Measurements from ENCODE around the gene MINK1.

The MINK1 gene

DNA sequence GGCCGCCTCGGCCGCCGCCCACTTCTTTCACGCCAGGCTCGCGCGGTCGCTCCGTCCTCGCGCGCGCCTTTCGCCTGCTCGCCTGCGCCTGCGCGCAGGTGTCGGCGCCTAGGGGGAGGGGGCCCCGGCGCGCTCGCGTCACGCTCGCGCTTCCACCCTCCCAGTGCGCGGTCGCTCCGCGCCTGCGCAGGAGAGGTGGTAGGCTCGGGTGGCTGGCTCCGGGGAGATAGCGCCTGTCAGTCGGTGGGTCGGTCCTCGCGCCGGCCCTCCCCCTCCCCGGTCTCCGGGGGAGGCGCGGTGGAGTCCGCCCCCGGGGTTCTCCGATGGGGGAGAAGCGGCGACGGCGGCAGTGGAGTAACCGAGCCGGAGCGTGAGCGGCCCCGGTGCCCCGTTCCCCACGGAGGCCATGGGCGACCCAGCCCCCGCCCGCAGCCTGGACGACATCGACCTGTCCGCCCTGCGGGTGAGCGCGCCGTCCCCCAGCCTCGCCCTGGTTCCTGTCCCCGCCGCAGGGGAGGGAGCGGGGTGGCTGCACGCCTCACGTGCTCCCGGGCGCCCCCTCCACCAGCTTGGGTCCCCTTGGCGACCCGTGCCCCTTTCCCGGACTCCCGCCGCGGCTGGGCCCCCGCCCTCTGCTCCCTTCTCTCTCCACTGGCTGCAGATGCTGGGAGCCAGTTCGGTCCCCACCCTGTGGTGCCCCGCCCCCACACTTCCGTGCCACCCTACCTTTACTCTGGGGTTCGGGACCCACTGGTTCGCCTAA is at the start of gene MINK1:
Gene MINK1, plus strand, starts transcription at position 163 of the 763 bp plus-strand sequence. Its CDS starts 244 bp downstream, at position 407.
- peak; percentile 92 for DNase-seq

DNA sequence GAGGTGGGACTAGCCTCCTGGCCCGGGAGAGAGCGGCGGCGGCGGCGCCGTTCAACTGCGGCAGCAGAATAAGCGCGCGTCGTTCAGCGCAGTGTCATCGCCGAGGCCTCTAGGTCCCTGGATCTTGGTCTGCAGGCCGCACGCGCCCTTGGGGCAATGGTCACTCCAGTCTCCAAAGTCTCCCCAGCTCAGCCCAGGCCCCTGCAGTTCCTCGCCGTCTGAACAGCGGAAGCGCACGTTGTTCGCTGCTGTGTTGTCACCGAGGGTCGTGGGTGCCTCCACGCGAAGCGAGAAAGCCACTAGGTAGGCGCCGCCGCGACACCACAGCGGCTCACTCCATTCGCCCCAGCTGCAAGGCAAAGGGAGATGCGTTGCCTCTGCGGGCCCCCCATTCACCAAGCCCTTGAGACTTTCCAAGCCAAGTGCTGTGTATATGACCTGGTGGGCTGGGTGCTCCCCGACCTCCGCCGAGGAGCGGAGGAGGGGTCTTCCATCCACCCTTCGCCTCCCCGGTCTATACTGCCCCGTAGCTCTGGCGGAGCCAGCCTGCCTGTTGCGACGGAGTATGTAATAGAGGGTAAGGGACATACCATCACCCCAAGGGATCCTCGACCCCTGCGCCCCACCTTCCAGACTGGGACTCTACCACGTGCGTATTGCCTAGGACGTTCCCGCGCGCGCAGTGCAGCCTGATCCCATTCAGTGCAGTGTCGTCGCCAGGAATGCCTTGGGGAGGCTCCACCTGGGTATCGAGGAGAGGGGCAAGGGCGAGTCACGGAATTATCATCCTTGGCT is 47.6 kb upstream of the MINK1 start:
- no peak for DNase-seq

DNA sequence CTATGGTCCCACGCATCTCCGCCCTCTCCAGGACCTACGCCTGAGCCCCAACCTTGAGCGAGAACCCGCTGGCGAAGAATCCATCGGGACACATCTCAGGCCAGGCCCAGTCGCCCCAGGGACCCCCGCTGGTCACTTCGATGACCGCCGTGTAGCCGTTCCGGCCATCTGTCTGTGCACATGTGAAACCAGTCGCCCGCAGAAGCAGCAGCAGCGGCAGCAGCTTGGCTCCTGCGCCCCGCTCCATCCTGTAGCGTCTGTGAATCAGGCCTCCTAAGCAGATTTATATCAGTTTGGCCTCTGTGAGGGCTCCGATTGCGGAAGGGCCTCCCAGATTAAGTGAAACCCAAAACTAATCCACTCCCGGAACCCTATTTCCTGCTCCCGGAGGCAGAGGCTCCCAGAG is 47.0 kb upstream of the MINK1 start, which contains the start of gene VMO1:
Gene VMO1, minus strand, starts transcription at position 259 of the 406 bp plus-strand sequence. Its CDS starts 12 bp downstream, at position 247.
- DNase-seq: no peak

DNA sequence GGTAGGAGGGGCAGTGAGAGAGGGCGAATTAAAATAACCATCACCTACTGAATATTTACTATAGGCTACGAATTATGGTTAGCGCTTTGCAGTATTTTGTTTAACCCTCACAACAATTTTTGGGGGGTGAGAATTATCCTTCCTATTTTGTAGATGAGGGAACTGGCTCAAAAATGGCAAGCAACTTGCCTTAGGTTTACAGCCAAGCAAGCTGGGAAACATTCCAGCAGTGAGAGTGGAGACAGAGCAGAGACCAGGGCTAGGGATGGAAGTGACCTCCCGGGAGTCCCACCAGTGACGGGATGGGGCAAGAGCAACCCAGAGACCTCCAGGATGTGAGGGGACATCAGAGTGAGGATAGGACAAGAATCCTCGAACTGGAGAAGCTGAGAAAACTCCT is 46.6 kb upstream of the MINK1 start:
- DNase-seq: no peak

DNA sequence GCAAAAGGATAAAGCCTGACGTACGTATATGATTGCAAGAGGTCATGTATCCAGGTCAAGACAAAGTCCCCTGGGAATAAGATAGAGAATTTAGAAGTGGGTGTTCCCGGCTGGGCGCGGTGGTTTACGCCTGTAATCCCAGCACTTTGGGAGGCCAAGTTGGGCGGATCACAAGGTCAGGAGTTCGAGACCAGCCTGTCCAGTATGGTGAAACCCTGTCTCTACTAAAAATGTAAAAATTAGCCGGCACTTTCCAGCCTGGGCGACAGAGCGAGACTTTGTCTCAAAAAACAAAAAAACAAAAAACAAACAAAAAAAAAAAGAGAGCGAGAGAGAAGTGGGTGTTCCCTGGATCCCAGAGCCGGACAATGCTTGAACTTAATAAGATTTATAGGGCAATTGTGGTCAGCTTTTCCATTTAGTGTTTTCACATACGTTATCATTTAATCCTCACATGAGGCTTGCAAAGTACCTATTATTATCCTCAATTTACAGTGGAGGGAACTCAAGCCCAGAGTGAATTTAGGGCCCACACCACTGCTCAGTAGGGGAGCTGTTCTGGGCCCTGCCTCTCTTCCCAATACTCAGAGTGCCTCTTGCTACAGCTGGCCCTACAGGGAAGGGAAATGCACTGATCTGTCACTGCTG is 44.9 kb upstream of the MINK1 start:
- no peak for DNase-seq

DNA sequence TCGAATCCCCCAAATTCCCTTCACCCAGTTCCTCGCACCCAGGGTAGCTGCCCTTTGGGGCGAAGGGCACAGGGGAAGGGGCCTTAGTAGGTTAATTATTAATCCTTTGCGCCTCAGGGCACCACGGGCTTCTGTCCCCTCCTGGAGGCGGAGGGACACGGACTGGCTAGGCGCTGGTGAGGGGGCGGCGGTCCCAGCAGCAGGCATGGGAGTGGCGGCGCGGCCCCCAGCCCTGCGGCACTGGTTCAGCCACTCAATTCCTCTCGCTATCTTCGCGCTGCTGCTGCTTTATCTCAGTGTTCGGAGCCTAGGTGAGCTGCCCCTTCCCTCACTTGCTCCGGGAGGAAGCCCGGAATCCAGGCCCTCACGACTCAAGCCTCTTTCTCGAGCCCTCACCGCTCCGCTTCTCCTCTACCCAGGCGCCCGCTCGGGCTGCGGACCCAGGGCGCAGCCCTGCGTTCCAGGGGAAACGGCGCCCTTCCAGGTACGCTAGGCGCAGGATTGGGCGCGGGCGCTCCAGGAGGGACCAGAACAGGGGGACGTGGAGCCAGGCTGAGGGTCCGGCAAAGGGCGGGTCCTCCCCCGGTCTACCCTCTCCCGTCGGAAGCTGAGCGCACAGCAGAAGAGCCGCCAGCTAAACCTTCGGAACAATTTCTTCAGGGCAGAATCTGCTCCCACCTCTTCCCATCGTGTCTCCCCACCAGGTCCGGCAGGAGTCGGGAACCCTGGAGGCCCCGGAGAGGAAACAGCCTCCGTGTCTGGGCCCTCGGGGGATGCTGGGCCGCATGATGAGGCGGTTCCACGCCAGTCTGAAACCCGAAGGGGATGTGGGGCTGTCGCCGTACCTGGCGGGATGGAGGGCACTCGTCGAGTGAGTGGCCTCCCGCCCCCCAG is 44.1 kb upstream of the MINK1 start, which contains the start of gene GLTPD2:
Gene GLTPD2, plus strand, starts transcription at position 158 of the 894 bp plus-strand sequence. Its CDS starts 48 bp downstream, at position 206.
- DNase-seq: no peak

DNA sequence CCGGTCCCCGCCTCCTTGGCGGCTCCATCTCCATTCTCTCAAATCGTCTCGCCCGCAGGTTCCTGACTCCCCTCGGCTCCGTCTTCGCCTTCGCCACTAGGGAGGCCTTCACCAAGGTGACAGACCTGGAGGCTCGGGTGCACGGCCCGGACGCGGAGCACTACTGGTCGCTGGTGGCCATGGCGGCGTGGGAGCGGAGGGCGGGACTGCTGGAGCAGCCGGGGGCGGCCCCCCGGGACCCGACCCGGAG is 43.5 kb upstream of the MINK1 start:
- no peak for DNase-seq

DNA sequence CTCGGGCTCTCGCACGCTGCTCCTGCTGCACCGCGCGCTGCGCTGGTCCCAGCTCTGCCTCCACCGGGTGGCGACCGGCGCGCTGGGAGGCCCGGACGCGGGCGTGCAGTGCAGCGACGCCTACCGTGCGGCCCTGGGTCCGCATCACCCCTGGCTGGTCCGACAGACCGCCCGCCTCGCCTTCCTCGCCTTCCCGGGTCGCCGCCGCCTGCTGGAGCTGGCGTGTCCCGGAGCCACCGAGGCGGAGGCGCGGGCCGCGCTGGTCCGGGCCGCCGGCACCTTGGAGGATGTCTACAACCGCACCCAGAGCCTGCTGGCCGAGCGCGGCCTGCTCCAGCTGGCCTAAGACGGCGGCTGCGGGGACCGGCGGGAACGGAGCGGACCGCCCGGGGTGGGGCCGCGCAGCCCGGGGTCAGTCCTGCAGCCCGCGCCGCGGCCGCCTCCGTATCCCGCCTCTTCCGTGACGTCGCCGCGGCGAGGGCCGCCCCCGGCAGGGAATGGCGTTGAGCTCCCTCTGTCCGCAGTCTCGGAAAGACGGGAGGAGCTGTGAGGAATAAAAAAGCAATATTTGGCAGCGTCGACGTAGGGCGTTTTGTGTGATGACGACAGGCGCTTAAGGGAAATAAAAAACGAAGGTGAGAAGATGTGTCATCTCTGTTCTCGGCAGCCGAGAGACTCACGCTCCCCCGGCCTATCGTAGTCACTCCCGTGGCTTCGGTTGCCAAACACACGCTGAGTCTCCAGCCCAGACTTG is 43.0 kb upstream of the MINK1 start:
- peak; percentile 85 for DNase-seq

DNA sequence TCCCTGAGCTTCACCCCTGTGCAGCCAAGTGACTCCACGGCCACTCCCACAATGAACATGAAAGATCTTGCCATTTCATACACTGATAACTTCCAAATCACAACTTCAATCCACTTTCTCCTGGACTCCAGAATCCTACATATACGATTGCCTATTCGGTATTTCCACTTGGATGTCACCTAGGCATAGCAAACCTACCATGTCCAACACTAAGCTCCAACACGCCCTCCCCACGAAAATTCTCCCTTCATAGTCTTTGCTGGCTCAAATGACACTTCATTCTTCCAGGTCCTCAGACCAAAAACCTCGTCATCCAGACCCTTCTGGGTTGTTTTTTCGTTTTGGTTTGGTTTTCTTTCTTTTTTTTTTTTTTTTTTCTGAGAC is 42.4 kb upstream of the MINK1 start:
- DNase-seq: no peak

DNA sequence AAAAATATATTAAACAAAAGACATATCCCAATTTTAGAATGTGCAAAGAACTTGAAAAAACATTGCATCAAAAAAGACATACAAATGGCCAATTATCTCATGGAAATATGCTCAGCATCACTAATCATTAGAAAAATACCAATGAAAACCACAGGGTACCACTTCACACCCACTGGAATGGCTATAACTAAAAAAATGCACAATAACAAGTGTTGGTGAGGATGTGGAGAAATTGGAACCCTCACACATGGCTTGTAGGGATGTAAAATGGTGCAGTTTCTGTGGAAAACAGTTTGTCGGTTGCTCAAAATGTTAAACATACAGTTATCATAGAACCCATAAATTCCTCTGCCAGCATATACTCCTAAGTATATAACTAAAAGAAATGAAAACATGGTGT is 38.0 kb upstream of the MINK1 start:
- DNase-seq: no peak

DNA sequence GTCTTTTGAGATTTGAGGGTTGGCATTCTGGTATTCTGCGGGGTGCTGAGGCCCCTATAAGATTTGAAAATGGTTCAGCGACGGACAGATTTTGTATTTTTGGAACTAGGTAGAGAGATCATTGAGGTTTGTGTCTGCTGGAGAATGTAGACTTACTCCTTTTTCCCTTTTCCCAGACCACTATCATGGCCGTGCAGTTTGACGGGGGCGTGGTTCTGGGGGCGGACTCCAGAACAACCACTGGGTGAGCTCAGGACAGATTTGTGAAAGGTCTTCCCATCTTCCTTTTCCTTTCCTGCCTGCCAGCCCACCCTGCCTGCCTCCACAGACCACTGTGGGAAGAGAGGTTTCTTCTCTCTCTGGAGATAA is 36.6 kb upstream of the MINK1 start:
- DNase-seq: no peak

DNA sequence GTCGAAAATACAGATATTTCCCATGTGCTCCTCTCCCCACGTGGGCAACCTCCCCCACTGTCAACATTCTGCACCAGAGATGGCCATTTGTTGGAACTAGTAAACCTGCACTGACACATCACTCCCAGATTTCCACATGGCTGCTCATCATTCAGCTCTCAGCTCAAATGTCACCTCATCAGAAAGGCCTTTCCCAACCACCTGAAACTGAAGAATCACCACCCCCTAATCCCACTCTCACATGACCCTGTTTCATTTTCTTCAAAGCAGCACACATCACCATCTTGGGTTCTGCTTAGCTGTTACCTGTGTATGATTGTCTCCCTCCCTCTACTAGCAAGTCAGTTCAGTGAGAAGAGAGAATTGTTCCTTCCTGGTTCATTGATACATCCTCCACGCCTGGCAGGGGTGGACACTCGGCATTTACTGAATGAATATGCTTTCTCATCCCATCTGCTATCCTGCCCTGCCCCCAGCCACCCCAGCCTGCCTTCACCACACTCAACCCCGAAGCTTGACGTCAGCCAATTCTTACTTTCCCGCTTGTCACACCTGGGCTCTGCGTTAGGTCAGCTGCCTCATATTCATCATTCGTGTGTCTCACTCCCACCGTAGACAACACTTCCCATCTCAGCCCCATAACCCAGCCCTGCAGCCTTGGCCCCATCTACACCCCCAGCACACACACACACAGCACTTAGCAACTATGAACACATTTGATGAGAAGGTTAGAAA is 32.5 kb upstream of the MINK1 start:
- no peak for DNase-seq

DNA sequence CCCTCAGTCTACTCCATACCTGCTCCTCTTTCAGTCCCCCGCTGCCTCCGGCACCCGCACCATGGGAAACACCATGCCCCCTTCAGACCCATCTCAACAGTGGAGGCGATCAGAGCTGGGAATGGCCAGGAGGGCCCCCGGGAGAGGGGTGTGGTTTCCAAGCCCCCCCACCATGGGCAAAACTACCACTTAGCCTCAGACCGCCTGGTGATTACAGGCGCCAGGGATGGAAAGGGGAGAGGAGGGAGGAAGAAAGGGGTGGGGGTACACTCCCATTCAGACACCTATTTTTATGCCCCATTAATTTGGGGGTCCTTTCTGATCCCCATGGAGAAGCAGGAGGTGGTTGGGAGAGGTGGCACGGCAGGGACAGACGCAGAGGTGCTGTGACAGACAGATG is 30.9 kb upstream of the MINK1 start, which contains the start of gene C17orf114:
Gene C17orf114, minus strand, starts transcription at position 101 of the 400 bp plus-strand sequence.
- DNase-seq: no peak

DNA sequence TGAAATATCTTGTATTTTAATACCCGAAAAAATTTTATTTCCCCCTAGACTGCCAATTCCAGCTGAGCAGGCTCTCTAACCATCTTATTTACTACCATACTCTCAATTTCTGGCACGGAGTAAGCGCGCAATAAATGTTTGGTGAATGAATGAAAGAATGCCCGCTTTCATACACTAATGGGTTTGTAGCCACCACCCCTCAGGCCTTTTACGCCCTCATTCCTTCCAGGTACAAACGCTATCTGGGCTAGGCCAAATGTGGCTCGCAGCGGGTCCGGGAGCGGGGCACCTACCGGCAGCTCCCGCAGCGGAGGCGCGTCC is 26.7 kb upstream of the MINK1 start:
- no peak for DNase-seq

DNA sequence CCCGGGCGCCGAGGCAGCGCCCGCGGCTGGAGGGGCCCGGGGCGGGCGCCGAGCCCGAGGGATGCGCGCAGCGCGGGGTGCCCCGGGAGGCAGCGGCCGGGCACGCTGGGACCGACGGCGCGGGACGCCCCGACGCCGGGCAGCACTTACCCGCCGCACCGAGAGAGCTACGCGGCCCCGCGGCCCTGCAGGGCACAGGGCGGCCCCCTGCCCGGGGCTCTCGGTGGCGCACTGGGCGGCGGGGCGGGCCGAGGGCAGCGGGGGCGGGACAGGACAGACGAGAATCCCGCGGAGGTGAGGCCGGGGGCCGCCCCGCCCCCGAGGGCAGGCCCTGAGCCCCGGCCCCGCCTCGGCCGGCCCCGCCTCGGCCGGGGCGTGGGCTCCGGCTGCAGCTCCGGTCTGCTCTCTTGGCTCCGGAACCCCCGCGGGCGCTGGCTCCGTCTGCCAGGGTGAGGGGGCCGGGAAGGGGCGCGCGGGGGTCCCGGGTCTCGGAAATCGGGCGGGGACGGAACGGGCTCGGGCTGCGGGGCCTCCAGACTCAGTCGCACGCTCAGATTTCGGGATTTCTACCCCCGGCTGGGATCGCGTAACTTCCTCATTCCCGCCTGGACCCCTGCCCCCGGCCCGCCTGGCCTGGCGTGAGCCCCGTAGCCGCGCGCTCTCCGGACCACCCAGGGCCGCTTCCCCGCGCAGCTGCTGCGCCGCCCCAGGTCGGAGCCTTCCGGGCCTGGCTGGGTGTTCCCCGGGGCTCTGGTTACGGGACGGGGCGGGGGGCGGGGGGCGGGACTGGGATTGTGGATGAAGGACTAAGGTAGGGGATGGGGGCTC is 26.1 kb upstream of the MINK1 start, which contains the start of gene PLD2:
Gene PLD2, plus strand, starts transcription at position 376 of the 828 bp plus-strand sequence. CDS start 621 bp downstream, outside the sequence.
- peak; percentile 79 for DNase-seq

DNA sequence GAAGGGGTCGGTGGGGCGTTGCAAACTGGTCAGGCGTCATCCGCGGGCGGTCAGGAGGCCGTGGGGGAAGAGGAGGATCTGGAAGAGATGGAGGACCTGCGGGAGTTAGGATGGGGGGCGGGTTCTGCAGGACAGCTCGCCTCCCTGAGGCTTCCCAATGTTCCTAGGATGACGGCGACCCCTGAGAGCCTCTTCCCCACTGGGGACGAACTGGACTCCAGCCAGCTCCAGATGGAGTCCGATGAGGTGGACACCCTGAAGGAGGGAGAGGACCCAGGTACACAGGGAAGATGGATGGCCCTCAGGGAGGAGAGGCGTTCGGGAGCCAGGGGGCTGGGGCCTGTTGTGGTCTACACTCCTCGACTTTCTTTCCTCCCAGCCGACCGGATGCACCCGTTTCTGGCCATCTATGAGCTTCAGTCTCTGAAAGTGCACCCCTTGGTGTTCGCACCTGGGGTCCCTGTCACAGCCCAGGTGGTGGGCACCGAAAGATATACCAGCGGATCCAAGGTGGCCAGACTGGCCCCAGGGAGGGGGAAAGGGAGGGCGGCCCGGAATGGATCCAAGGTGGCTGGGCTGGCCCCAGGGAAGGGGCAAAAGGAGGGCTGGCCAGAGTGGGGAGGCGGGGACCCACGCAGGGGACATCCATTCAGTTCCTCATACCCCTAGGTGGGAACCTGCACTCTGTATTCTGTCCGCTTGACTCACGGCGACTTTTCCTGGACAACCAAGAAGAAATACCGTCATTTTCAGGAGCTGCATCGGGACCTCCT is 25.3 kb upstream of the MINK1 start:
- no peak for DNase-seq

DNA sequence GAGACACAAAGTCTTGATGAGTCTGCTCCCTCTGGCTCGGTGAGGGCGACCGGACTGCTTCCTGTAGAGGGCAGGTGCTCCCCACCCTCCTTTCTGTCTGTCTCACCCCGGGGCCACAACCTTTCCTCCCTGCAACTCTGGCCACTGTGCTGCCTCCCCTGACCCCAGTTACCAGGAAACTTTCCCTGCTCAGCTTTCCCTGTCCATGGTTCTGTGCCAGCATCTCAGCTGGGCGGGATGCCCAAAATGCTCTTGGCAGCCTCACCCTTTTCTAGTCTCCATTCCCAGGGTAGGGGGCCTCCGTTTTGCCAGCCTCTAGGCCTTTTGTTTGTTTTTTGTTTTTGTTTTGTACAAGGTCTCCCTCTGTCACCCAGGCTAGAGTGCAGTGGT is 24.8 kb upstream of the MINK1 start:
- no peak for DNase-seq

DNA sequence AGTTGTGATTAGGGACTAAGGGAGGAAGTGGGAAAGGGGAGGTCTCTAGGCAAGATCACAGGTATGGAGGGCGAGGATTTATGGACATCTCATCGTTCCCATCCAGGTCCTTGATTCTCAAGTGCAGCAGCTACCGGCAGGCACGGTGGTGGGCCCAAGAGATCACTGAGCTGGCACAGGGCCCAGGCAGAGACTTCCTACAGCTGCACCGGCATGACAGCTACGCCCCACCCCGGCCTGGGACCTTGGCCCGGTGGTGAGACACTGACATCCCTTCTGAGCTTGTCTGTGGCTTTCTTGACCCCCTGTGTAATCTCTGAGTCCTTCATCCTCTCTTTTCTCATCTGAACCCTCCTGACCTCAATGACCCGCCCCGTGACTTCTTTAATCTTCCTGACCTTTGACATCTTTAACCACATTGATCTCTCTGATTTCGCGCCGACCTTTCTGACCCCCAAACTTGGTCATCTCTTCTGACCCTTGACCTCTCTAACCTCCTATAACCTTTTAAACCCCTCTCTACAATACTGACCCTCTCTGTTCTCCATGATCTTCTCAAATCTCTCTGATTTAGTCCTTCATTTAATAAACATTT is 22.3 kb upstream of the MINK1 start:
- no peak for DNase-seq

DNA sequence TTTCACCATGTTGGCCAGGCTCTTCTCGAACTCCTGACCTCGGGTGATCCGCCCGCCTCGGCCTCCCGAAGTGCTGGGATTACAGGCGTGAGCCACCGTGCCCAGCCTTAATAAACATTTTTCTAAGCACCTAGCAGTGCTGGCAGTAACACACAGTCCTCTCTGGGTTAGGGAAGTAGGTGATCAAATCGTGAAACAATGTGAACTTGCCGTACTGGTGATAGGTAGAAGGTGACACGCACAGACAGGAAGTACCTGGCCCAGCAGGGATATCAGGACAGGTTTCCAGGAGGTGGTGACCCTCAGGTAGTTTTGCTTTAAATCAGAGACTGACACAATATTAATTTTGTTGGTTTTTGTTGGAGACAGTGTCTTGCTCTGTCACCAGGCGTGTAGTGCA is 21.7 kb upstream of the MINK1 start:
- DNase-seq: no peak

Data from CD4-positive, alpha-beta T cell treated with Interleukin-4 for 4 hours (primary cell).